D721Med (cell line): Measurements from ENCODE around the gene KDM4C.

Experiments
- DNase-seq: peaks from one replicate; pipeline ENCODE4 v3.0.0; 2011; ENCODE audit warnings: low spot score; ENCODE audit not compliant: insufficient read length
- FAIRE-seq: peaks from 2 replicates; lab custom pipeline; 2011; peaks lifted over from hg19 to GRCh38; lab: Jason Lieb, UNC
- CTCF ChIP-seq: IDR thresholded peaks from 2 replicates; pipeline ENCODE4 v1.5.1; 2012; ENCODE audit warnings: mild to moderate bottlenecking, control low read depth; ENCODE audit not compliant: insufficient read depth; ENCODE audit errors: missing control alignments

Gene KDM4C

DNA sequence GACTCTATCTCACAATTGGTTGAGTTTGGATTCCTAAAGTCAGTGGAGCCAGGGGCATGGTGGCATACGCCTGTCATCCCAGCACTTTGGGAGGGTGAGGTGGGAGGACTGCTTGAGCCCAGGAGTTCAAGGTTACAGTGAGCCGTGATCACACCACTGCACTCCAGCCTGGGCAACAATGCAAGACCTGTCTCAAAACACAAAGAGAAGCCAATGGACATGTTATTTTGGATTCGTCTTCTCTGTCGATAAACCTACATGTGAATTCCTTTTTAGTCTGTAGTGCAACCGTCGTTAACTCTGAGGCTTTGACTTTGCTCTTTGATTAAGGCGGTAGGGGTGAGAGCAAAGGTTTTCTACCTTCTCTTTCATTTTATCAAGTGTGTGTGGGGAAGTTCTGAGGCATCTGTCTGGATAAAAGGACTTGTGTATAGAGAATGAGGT lies 142.7 kb downstream of the KDM4C start:
- FAIRE-seq: no peak
- no peak for TF ChIP-seq CTCF
- no peak for DNase-seq

DNA sequence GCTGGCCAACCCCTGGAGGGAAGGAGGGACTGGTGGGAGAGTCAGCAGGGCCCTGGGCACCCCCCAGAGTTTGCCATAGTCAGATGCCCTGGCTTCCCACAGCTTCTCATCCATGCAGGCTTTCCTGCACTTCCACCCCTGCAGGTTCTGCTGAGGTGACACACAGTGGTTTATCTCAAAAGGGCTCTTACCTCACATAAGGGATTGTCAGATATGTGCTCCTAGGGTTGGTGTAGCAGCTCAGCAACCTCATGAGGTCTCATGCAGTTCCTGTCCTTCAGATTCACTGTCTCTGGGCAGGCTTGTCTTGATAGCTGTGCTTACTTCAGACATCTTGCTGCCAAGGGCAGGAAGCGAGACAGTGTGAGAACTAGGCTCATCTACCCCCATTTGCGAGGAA lies 143.4 kb downstream of the KDM4C start:
- DNase-seq: no peak
- no peak for FAIRE-seq
- TF ChIP-seq CTCF: no peak

DNA sequence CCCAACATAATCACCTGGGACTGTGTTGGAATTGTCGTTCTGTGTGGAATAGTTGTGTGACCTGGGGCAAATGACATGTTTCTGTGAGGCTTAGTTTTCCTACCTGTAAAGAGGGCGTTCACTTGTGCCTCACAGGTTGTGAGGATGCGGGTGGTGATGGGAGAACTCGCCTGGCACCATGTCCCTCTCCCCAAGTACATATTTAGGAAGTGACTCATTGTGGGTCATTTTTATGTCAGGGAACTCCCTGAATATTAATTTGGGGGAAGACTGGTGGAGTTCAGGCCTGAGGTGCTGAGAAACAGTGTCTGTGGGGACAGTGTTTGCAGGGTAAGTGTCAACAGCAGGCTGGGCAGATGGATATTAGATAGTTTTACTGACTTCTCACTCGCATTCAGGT lies 144.7 kb downstream of the KDM4C start:
- TF ChIP-seq CTCF: no peak
- DNase-seq (no peak), FAIRE-seq (no peak)

GRCh38 chr9:6904371-6904770 lies 146.6 kb downstream of the KDM4C start:
- no peak for DNase-seq
- TF ChIP-seq CTCF: no peak
- FAIRE-seq: no peak

DNA sequence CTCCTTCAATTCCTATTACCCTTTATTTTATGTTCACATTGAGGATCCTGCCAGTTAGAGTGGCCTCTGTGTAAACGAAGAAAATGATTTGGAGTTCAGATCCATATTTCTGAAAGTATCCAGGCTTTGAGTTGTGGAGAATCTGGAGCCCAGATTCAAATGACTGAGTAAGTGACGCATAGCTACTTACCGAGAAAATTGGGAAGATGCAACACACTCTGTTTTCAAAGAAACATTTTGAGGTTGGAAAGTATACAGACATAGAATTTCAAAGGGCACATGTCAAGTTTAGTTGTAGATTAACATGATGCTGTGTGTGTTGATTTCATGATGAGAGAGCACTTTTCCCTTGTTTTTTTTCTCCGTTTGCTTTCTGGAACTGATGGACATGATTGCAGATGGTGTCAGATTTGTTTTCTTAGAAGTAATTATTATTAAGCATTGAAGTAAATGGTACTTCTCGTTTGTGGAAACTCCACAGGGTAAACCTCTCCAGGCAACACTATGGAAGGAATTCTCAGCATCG lies 148.1 kb downstream of the KDM4C start:
- DNase-seq (no peak), FAIRE-seq (no peak)
- TF ChIP-seq CTCF: no peak

DNA sequence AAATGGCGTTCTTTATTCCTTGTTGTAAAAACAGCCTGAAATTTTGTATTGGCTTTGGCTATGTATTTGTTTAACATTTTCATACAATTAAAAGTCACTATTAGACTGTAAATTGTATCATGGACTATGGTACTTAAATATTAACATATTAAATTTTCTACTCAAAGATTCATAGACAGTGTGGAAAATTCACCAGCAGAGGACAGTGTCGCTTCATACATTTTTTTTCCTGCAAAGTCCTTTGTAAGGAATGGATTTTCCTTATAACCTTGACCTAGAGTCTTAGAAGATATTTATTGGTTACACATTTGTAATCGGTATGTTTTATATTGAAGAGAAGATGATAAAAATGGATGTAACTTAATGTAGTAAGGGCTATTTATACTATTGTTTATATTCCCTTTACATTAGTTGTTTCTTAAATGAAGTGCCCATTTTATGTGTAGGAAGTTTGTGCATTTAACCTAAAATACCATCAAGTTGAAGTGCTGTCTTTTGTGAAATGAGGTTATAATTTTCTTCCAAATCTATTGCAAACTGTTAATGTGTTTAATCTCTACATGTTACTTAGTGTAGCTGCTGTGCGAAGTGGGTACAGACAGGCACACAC lies 150.1 kb downstream of the KDM4C start:
- peak; percentile 77 for TF ChIP-seq CTCF
- DNase-seq (no peak), FAIRE-seq (peak; percentile 25)

GRCh38 chr9:6909181-6909580 lies 151.4 kb downstream of the KDM4C start:
- DNase-seq: no peak
- TF ChIP-seq CTCF: no peak
- no peak for FAIRE-seq
